A673 (cell line): Measurements from ENCODE around the gene CRACR2B.

Source experiments
- CTCF ChIP-seq: fragments of 300-800, 200-600 bp; sonication (generic); conservative IDR thresholded peaks from 2 replicates; pipeline ENCODE4 v1.5.1; 2017; ENCODE audit warnings: low read depth, mild to moderate bottlenecking, antibody characterized with exemption, low read length, moderate library complexity, mixed read lengths
- EZH2 ChIP-seq: fragments of 200-600 bp; sonication (generic); IDR thresholded peaks from 2 replicates; pipeline ENCODE4 v1.6.1; 2017; ENCODE audit warnings: borderline replicate concordance, low read depth, mild to moderate bottlenecking, mixed read lengths, antibody characterized with exemption, low read length; ENCODE audit not compliant: poor library complexity, severe bottlenecking

- TF ChIP-seq CTCF (no peak), EZH2 (no peak)
Observed at GRCh38 chr11:819943-820649, 7.6 kb upstream of the CRACR2B start.
